WERI-Rb-1 (cell line): ENCODE data around the gene LRRK2.

Experiments
- DNase-seq: peaks from one replicate; pipeline ENCODE4 v3.0.0-alpha.2; 2020
- H3K27ac ChIP-seq: fragments of 250-450 bp; sonication (Bioruptor Pico); 2 replicates; pipeline ENCODE4 v1.5.1; 2020; ENCODE audit warnings: mild to moderate bottlenecking, moderate library complexity
- H3K27me3 ChIP-seq: fragments of 250-450 bp; sonication (Bioruptor Pico); 2 replicates; pipeline ENCODE4 v1.5.1; 2021; ENCODE audit warnings: mild to moderate bottlenecking, low read depth, moderate library complexity; ENCODE audit not compliant: insufficient read depth, severe bottlenecking
- H3K36me3 ChIP-seq: fragments of 250-450 bp; sonication (Bioruptor Pico); 2 replicates; pipeline ENCODE4 v1.5.1; 2020; ENCODE audit warnings: mild to moderate bottlenecking, moderate library complexity
- H3K4me3 ChIP-seq: 2 replicates; pipeline ENCODE4 v1.5.1; 2011; ENCODE audit warnings: low read depth, mild to moderate bottlenecking, control low read depth, low read length
- H3K9me3 ChIP-seq: fragments of 250-450 bp; sonication (Bioruptor Pico); 2 replicates; pipeline ENCODE4 v1.5.1; 2021; ENCODE audit warnings: mild to moderate bottlenecking, moderate library complexity; ENCODE audit not compliant: severe bottlenecking
- CTCF ChIP-seq: IDR thresholded peaks from 2 replicates; pipeline ENCODE4 v1.5.1; 2011; ENCODE audit warnings: low read depth, mild to moderate bottlenecking, control low read depth, inconsistent platforms, low read length

The LRRK2 gene

DNA sequence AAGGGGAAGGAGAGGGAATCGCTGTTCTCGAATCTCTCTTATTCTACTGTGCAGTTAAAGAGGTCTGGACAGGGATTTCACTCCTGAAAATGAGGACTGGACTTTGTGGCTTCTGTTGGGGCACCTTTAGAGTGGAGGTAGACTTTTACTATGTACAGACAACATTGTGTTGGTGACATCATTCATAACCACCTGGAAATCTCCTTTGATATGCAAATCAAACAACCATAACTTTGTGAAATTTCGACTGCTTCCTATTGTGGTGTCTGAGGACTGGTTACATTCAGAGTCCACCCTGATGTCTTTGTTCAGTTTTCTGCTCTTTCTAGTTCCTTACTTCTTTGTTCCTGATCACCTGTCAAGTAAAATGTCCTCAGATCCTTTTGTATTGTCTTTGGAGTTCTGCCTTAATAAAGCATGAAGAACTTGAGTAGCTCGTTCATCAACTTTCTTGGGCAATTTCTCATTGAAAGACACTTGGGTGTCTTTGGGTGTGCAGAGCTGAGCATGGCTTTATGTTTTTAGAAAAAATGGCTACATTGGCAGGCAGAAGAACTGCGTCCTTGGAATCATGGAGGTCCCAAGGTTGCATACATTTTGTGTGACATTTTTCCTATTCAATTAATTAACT, 29.8 kb downstream of the LRRK2 start:
- H3K36me3 ChIP-seq = no peaks in the 10 kb centered on the region
- H3K27ac ChIP-seq = no peak overlapping the region
- H3K4me3 ChIP-seq = no peak overlapping the region
- H3K27me3 ChIP-seq = no peaks in the 10 kb centered on the region
- TF ChIP-seq CTCF = no peak
- DNase-seq = no peak
- H3K9me3 ChIP-seq = no peaks in the 10 kb centered on the region

DNA sequence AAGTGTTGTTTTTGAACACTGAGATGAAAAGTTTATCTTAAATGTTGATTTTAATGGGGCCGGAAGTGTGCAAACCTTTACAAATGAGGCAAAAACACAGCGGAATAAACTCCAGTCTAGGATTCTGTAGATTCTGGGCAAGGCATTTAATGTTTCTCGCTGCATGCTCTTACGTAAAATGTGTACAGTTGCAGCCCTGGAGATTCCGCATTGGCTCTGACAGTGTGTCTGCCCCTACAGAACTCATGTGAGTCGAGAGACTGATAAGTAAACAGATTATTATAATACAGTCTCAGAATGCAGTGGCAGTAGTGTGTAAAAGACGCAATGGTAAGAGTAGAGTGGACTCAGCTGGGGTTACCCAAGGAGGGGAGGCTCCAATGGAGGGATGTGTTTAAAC, 33.6 kb downstream of the LRRK2 start:
- H3K9me3 ChIP-seq = no peaks in the 10 kb centered on the region
- H3K4me3 ChIP-seq = no peak overlapping the region
- H3K27me3 ChIP-seq = no peaks in the 10 kb centered on the region
- DNase-seq = no peak
- no peaks in the 10 kb centered on the region for H3K36me3 ChIP-seq
- no peak for TF ChIP-seq CTCF
- no peak overlapping the region for H3K27ac ChIP-seq

DNA sequence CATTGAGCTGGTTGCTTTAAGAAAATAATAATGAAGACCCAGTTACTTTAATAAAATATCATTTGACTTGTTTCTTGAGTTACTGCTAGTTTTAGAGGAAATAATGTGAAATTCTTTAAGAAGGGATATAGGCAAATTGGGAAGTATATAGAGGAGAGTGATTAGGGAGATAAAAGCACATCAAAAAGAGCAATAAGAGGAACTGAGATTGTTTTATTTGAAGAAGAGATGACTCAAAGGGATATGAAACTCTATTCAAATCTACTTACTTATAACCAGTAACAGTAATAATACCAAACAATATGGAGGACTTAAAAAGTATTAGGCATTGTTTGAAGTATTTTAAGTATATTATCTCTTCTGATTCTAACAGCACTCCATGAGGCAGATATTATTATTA, 37.1 kb downstream of the LRRK2 start:
- Histone ChIP-seq H3K27ac (no peak overlapping the region), H3K27me3 (no peaks in the 10 kb centered on the region), H3K36me3 (no peaks in the 10 kb centered on the region), H3K4me3 (no peak overlapping the region), H3K9me3 (no peaks in the 10 kb centered on the region)
- no peak for DNase-seq
- TF ChIP-seq CTCF = no peak

GRCh38 chr12:40262657-40263056, 37.9 kb downstream of the LRRK2 start:
- no peak for DNase-seq
- H3K27ac ChIP-seq = no peak overlapping the region
- no peak for TF ChIP-seq CTCF
- no peak overlapping the region for H3K4me3 ChIP-seq
- no peaks in the 10 kb centered on the region for H3K9me3 ChIP-seq
- H3K27me3 ChIP-seq = no peaks in the 10 kb centered on the region
- no peaks in the 10 kb centered on the region for H3K36me3 ChIP-seq

GRCh38 chr12:40263616-40264409, 39.0 kb downstream of the LRRK2 start:
- Histone ChIP-seq H3K27ac (no peak overlapping the region), H3K27me3 (no peaks in the 10 kb centered on the region), H3K4me3 (no peak overlapping the region), H3K9me3 (no peaks in the 10 kb centered on the region), H3K36me3 (no peaks in the 10 kb centered on the region)
- no peak for DNase-seq
- no peak for TF ChIP-seq CTCF
